Retinal pigment epithelial cell (primary cell): ENCODE measurements around the gene TUBA4A.

Experiments
- DNase-seq: peaks from one replicate; pipeline ENCODE4 v3.0.0-alpha.2; 2010; ENCODE audit warnings: low read depth
- H3K4me3 ChIP-seq: 2 replicates; pipeline ENCODE4 v1.5.1; 2011; ENCODE audit warnings: mild to moderate bottlenecking, low read length, control low read depth, moderate library complexity
- TF ChIP-seq, protein P1 (sequence below): conservative IDR thresholded peaks from 2 replicates; pipeline ENCODE4 v1.5.1; 2011; ENCODE audit warnings: low read depth, low read length, control low read depth, inconsistent platforms

TUBA4A gene

DNA sequence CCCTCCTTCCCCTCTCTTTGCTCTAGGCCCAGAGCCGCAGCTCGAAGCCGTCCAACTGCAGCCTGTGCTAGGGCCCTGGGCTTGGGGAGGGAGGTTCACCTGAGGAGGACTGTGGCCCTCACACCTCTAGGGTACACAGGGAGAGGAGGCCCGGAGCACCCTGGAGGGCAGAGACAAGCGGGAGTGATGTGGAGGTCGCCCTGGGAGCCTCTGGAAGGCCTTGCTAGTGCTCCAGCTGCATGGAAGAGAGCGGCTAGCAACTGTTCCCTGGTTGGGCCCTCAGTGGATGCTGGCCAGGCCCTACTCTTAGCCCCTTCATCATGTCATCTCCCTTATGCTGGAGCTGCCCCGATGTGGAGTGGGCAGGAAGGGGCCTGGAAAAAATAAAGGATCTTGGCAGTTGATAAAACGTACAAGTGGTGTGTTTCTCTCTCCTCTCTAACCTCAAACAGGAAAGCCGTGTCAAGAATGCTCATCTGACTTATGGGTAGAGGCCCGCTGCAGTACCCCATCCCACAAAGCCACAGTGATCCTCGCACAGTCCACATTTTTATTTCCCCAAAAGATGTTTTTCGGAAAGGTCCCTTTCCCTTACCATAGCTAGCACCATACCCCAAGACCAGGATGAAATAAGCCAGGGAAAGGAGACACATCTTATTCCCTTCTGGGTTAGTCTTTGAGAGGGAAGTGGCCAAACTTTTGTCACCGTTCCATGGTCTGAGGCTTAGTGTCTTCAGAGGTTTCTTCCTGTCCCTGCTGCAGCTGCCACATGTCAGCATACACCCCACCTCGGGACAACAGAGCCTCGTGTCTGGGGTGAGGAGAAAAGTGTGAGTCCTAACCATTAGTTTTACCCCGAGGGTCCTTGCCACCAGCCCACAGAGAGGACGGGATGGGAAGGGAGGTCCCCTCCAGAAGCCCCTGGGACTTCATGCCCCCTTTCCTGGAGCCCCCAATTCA, 44.2 kb downstream of the TUBA4A start:
- no peak overlapping the region for H3K4me3 ChIP-seq
- no peak for DNase-seq
- TF ChIP-seq, protein P1, sequence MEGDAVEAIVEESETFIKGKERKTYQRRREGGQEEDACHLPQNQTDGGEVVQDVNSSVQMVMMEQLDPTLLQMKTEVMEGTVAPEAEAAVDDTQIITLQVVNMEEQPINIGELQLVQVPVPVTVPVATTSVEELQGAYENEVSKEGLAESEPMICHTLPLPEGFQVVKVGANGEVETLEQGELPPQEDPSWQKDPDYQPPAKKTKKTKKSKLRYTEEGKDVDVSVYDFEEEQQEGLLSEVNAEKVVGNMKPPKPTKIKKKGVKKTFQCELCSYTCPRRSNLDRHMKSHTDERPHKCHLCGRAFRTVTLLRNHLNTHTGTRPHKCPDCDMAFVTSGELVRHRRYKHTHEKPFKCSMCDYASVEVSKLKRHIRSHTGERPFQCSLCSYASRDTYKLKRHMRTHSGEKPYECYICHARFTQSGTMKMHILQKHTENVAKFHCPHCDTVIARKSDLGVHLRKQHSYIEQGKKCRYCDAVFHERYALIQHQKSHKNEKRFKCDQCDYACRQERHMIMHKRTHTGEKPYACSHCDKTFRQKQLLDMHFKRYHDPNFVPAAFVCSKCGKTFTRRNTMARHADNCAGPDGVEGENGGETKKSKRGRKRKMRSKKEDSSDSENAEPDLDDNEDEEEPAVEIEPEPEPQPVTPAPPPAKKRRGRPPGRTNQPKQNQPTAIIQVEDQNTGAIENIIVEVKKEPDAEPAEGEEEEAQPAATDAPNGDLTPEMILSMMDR: no peak

DNA sequence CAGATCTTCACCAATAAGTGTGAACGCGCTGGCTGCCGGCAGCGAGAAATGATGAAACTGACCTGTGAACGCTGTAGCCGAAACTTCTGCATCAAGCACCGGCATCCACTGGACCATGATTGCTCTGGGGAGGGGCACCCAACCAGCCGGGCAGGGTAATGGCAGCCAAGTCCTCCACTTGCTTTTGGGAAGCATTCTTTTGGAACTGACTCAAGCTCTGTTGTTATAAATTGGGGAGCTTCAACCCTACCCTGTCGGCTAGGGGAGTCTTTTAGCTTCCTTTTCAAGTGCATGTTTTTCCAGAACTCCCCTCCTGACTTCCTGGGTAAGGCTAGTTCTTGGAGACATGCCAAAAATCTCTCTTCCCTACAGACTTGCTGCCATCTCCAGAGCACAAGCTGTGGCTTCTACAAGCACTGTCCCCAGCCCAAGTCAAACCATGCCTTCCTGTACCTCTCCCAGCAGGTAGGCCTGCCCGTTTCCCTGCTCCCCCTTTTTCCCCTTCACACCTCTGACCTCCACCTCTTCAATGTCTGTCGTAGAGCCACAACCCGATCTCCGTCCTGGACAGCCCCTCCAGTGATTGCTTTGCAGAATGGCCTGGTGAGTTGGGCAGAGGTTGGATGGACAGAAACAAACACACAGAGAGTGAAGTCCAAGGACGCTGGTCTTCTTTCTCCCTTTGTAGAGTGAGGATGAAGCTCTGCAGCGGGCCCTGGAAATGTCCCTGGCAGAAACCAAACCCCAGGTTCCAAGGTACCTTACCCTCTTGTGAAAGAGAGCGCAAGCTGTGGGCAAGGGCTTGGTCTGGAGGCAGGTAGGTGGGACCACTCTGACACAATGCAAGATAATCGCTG, 45.6 kb downstream of the TUBA4A start:
- TF ChIP-seq, protein P1: no peak
- no peak for DNase-seq
- no peak overlapping the region for H3K4me3 ChIP-seq

DNA sequence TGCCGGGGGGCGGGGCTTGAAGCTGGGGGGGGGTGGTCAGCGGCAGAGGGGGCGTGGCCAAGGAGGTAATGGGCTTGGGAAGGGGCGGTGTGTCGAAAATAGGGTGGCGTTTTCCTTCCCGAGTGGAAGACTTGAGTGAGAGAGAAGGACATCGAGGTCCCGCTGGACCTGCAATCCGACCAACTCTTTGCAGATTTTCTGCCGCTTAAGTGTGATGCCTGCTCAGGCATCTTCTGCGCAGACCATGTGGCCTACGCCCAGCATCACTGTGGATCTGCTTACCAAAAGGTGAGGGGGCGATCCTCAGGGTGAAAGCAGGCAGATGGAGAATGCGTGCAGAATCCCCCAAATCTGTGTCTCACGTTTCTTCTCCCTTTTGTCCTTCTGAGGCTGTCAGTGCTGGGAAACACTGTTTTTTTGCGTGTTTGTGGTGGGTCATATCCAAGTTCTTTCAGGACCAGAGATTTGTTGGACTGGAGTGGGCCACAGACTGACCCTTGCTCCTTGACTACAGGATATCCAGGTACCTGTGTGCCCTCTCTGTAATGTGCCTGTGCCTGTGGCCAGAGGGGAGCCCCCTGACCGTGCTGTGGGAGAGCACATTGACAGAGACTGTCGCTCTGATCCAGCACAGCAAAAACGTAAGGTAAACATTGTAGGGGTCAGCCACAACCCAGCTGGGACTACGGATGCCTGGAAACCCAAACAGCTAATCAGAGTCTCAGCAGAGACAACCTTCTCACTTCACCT, 46.4 kb downstream of the TUBA4A start:
- H3K4me3 ChIP-seq: peak overlapping the region; percentile 71
- DNase-seq: no peak
- TF ChIP-seq, protein P1: no peak

DNA sequence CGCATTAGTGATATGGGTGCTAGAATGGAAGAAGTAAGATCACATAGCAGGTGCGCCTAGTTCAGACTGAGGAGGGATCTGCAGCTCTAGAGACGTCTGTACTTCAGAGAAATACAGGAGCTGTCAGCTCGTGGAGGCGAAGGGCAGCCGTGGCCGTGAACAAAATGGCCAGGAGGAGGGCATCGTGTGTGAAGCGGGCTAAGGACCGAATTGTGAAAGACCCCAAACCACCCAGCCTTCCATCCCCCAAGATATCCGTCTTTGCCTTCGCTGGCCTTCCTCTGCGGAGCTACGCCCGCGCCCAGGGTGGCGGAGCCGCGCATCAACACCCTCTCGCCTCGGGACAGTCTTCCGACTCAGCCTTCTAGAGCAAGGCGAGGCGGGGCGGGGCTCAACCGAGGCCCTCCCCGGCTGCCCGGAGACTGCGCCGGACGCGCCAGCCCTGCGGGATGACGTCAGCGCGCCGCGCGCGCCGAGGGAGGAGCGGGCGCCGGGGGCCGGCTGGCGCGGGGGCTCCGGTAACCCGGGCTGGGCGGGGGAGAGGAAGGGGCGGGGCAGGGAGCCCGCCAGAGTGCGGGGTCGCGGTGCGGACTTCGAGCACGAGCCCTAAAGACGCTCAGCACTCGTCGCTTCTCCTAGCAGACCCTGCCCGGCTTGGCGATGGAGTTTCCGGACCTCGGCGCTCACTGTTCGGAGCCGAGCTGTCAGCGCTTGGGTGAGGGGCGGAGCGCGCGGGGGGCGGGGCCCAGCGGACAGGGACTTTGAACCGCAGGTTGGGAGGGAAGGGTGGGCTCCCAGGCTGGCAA, 47.2 kb downstream of the TUBA4A start, which contains the start of gene ZFAND2B:
TSS of gene ZFAND2B (plus strand) at position 455 of the 806 bp plus-strand sequence. CDS start at position 661, 206 bp downstream.
- TF ChIP-seq, protein P1: no peak
- DNase-seq: peak; percentile 54
- peak within 1 kb of the TSS; percentile 79 for H3K4me3 ChIP-seq

- TF ChIP-seq, protein P1: no peak
- DNase-seq: no peak
- H3K4me3 ChIP-seq: peak overlapping the region; percentile 79
Observed at GRCh38 chr2:219205981-219206327, 47.8 kb downstream of the TUBA4A start.

GRCh38 chr2:219205165-219205538, 48.6 kb downstream of the TUBA4A start:
- H3K4me3 ChIP-seq: no peak overlapping the region
- TF ChIP-seq, protein P1: no peak

More at GRCh38 chr2:219205165-219205538, 48.6 kb downstream of the TUBA4A start:
- no peak for DNase-seq
